ENCODE measurements around the gene GALNT17. TPM values are rescaled to one million over a fixed set of nuclear protein-coding genes. Genes with fewer than 3 reads are reported as not detected.

The GALNT17 gene
- total and polyA plus RNA-seq, 4 donors, result 1.3 to 22.4 (median 4.0) TPM

- H3K4me1 ChIP-seq (ENCODE audit: control insufficient read depth in 1 of 2, insufficient read depth in 2 of 2, low read length in 2 of 2), result no peaks in the 10 kb centered on the region
- H3K36me3 ChIP-seq (ENCODE audit: control insufficient read depth in 1 of 2, insufficient read depth in 2 of 2, low read length in 1 of 2), result no peaks in the 10 kb centered on the region
- H3K4me3 ChIP-seq (ENCODE audit: low read length in 2 of 2), result no peak overlapping the region
- no peaks in the 10 kb centered on the region for H3K9me3 ChIP-seq (ENCODE audit: control insufficient read depth, low read length)
- H3K27ac ChIP-seq (ENCODE audit: low read depth in 1 of 2, low read length in 2 of 2), result no peak overlapping the region
- H3K27me3 ChIP-seq (ENCODE audit: control insufficient read depth in 1 of 2, insufficient read depth in 2 of 2, low read length in 1 of 2), result no peaks in the 10 kb centered on the region
- intact Hi-C loops (cut with DNase I), result no loop called here
- no peak for ATAC-seq (ENCODE audit: low FRiP score)
- no peak for DNase-seq
- WGBS, 2 donors, result 72 to 89% methylated on average over 5 of the region's 5 CpGs
Measured at GRCh38 chr7:71349682-71350481, 217.9 kb downstream of the GALNT17 start.

GRCh38 chr7:71350680-71351079 lies 218.7 kb downstream of the GALNT17 start:
- intact Hi-C loops (cut with DNase I), result no loop called here
- H3K4me1 ChIP-seq (ENCODE audit: control insufficient read depth in 1 of 2, insufficient read depth in 2 of 2, low read length in 2 of 2), result no peaks in the 10 kb centered on the region
- H3K9me3 ChIP-seq (ENCODE audit: control insufficient read depth, low read length), result no peaks in the 10 kb centered on the region
- no peak for ATAC-seq (ENCODE audit: low FRiP score)
- DNase-seq, result no peak
- H3K27ac ChIP-seq (ENCODE audit: low read depth in 1 of 2, low read length in 2 of 2), result no peak overlapping the region
- no peaks in the 10 kb centered on the region for H3K27me3 ChIP-seq (ENCODE audit: control insufficient read depth in 1 of 2, insufficient read depth in 2 of 2, low read length in 1 of 2)
- 49 to 94% methylated on average over 2 of the region's 2 CpGs for WGBS, 2 donors
- no peaks in the 10 kb centered on the region for H3K36me3 ChIP-seq (ENCODE audit: control insufficient read depth in 1 of 2, insufficient read depth in 2 of 2, low read length in 1 of 2)
- H3K4me3 ChIP-seq (ENCODE audit: low read length in 2 of 2), result no peak overlapping the region

- Histone ChIP-seq H3K27ac (ENCODE audit: low read depth in 1 of 2, low read length in 2 of 2) (no peak overlapping the region), H3K27me3 (ENCODE audit: control insufficient read depth in 1 of 2, insufficient read depth in 2 of 2, low read length in 1 of 2) (no peaks in the 10 kb centered on the region), H3K9me3 (ENCODE audit: control insufficient read depth, low read length) (no peaks in the 10 kb centered on the region), H3K36me3 (ENCODE audit: control insufficient read depth in 1 of 2, insufficient read depth in 2 of 2, low read length in 1 of 2) (no peaks in the 10 kb centered on the region), H3K4me1 (ENCODE audit: control insufficient read depth in 1 of 2, insufficient read depth in 2 of 2, low read length in 2 of 2) (no peaks in the 10 kb centered on the region), H3K4me3 (ENCODE audit: low read length in 2 of 2) (no peak overlapping the region)
- intact Hi-C loops (cut with DNase I), result no loop called here
- no peak for ATAC-seq (ENCODE audit: low FRiP score)
- no peak for DNase-seq
Measured at GRCh38 chr7:71354716-71355115, 222.8 kb downstream of the GALNT17 start.

DNA sequence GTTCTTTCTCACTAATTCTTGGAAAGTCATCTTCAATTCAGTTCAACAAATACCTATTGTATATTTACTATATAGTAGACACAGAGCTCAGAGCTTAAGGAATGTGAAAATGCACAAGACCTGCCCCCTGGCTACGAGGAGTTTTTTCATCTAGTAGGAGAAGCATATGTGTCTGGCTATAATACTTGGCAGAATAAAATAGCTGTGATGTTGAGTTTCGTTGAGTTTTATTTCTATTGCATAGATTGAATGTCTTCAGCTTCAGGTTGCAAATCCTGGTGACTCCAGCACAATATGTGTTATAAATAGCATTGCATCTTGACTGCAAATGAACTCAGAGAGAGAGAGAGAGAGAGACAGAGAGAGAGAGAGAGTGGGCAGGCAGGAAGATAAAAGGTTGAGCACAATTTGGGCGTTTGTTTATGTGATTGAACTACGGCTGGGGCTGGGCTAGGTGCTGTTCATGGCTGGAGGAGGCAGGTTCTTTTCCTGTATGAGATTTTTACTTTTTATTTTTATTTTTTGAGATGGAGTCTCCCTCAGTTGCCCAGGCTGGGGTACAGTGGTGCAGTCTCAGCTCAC lies 229.6 kb downstream of the GALNT17 start:
- 70% methylated on average over 4 of the region's 4 CpGs for WGBS, 2 donors
- intact Hi-C loops (cut with DNase I), result no loop called here
- ATAC-seq (ENCODE audit: low FRiP score) (no peak), DNase-seq (no peak)
- no peaks in the 10 kb centered on the region for H3K9me3 ChIP-seq (ENCODE audit: control insufficient read depth, low read length)
- no peaks in the 10 kb centered on the region for H3K4me1 ChIP-seq (ENCODE audit: control insufficient read depth in 1 of 2, insufficient read depth in 2 of 2, low read length in 2 of 2)
- H3K27ac ChIP-seq (ENCODE audit: low read depth in 1 of 2, low read length in 2 of 2), result no peak overlapping the region
- no peaks in the 10 kb centered on the region for H3K36me3 ChIP-seq (ENCODE audit: control insufficient read depth in 1 of 2, insufficient read depth in 2 of 2, low read length in 1 of 2)
- no peak overlapping the region for H3K4me3 ChIP-seq (ENCODE audit: low read length in 2 of 2)
- no peaks in the 10 kb centered on the region for H3K27me3 ChIP-seq (ENCODE audit: control insufficient read depth in 1 of 2, insufficient read depth in 2 of 2, low read length in 1 of 2)

DNA sequence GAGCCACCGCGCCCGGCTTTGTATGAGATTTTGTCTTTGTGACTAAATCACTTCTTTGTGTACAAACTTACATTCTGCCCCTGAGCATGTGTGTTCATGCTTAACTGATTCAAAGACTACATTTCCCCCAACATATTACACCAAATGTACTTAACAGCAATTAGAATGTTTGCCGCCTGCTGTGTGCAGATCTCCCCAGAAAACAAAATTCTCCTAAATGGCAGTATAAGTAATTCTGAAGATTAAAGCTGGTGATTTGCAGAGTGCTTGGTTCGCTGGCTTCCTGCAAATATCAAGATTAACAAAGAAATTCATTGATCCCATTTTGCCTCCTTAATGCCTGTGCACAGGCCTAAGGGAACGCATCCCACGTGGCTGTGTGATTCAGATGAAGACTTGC lies 230.3 kb downstream of the GALNT17 start:
- H3K36me3 ChIP-seq (ENCODE audit: control insufficient read depth in 1 of 2, insufficient read depth in 2 of 2, low read length in 1 of 2), result no peaks in the 10 kb centered on the region
- no peaks in the 10 kb centered on the region for H3K9me3 ChIP-seq (ENCODE audit: control insufficient read depth, low read length)
- DNase-seq (no peak), ATAC-seq (ENCODE audit: low FRiP score) (no peak)
- no peak overlapping the region for H3K4me3 ChIP-seq (ENCODE audit: low read length in 2 of 2)
- WGBS, 2 donors, result 71 to 75% methylated on average over 7 of the region's 7 CpGs
- H3K4me1 ChIP-seq (ENCODE audit: control insufficient read depth in 1 of 2, insufficient read depth in 2 of 2, low read length in 2 of 2), result no peaks in the 10 kb centered on the region
- intact Hi-C loops (cut with DNase I), result no loop called here
- H3K27ac ChIP-seq (ENCODE audit: low read depth in 1 of 2, low read length in 2 of 2), result no peak overlapping the region
- H3K27me3 ChIP-seq (ENCODE audit: control insufficient read depth in 1 of 2, insufficient read depth in 2 of 2, low read length in 1 of 2), result no peaks in the 10 kb centered on the region

DNA sequence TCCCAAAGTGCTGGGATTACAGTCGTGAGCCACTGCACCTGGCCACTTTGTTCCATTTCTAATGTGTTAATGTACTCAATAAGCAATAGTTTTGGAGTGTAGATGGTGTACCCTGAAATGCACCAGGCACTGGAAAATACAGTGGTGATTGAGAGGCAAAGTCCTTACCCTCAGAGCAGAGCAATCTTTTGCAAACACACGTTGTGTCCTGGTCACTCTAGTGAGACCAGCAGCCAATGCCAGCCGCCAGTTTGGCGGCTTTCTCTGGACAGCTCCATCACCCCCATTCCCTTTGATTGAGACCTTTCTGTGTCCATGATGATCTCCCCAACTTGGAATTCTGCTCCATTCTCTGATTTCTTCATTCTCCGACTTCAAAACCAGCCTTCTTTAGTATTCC lies 231.3 kb downstream of the GALNT17 start:
- H3K36me3 ChIP-seq (ENCODE audit: control insufficient read depth in 1 of 2, insufficient read depth in 2 of 2, low read length in 1 of 2), result no peaks in the 10 kb centered on the region
- no peaks in the 10 kb centered on the region for H3K4me1 ChIP-seq (ENCODE audit: control insufficient read depth in 1 of 2, insufficient read depth in 2 of 2, low read length in 2 of 2)
- WGBS, 2 donors, result 90 to 94% methylated on average over 5 of the region's 5 CpGs
- intact Hi-C loops (cut with DNase I), result no loop called here
- H3K9me3 ChIP-seq (ENCODE audit: control insufficient read depth, low read length), result no peaks in the 10 kb centered on the region
- DNase-seq (no peak), ATAC-seq (ENCODE audit: low FRiP score) (no peak)
- no peaks in the 10 kb centered on the region for H3K27me3 ChIP-seq (ENCODE audit: control insufficient read depth in 1 of 2, insufficient read depth in 2 of 2, low read length in 1 of 2)
- no peak overlapping the region for H3K4me3 ChIP-seq (ENCODE audit: low read length in 2 of 2)
- no peak overlapping the region for H3K27ac ChIP-seq (ENCODE audit: low read depth in 1 of 2, low read length in 2 of 2)

GRCh38 chr7:71363627-71364026 lies 231.7 kb downstream of the GALNT17 start:
- H3K4me3 ChIP-seq (ENCODE audit: low read length in 2 of 2), result no peak overlapping the region
- H3K27ac ChIP-seq (ENCODE audit: low read depth in 1 of 2, low read length in 2 of 2), result no peak overlapping the region
- DNase-seq, result no peak
- intact Hi-C loops (cut with DNase I), result no loop called here
- no peak for ATAC-seq (ENCODE audit: low FRiP score)
- 97 to 100% methylated on average over 7 of the region's 7 CpGs for WGBS, 2 donors
- H3K27me3 ChIP-seq (ENCODE audit: control insufficient read depth in 1 of 2, insufficient read depth in 2 of 2, low read length in 1 of 2), result no peaks in the 10 kb centered on the region
- no peaks in the 10 kb centered on the region for H3K36me3 ChIP-seq (ENCODE audit: control insufficient read depth in 1 of 2, insufficient read depth in 2 of 2, low read length in 1 of 2)
- no peaks in the 10 kb centered on the region for H3K9me3 ChIP-seq (ENCODE audit: control insufficient read depth, low read length)
- H3K4me1 ChIP-seq (ENCODE audit: control insufficient read depth in 1 of 2, insufficient read depth in 2 of 2, low read length in 2 of 2), result no peaks in the 10 kb centered on the region

- intact Hi-C loops (cut with DNase I), result no loop called here
Measured at GRCh38 chr7:71364551-71364950, 232.6 kb downstream of the GALNT17 start.

GRCh38 chr7:71372991-71373390 lies 241.0 kb downstream of the GALNT17 start:
- Histone ChIP-seq H3K4me3 (ENCODE audit: low read length in 2 of 2) (no peak overlapping the region), H3K27me3 (ENCODE audit: control insufficient read depth in 1 of 2, insufficient read depth in 2 of 2, low read length in 1 of 2) (no peaks in the 10 kb centered on the region), H3K36me3 (ENCODE audit: control insufficient read depth in 1 of 2, insufficient read depth in 2 of 2, low read length in 1 of 2) (no peaks in the 10 kb centered on the region), H3K4me1 (ENCODE audit: control insufficient read depth in 1 of 2, insufficient read depth in 2 of 2, low read length in 2 of 2) (no peaks in the 10 kb centered on the region), H3K9me3 (ENCODE audit: control insufficient read depth, low read length) (no peaks in the 10 kb centered on the region), H3K27ac (ENCODE audit: low read depth in 1 of 2, low read length in 2 of 2) (no peak overlapping the region)
- intact Hi-C loops (cut with DNase I), result no loop called here
- ATAC-seq (ENCODE audit: low FRiP score), result no peak
- WGBS, 2 donors, result 87% methylated on average over 5 of the region's 5 CpGs
- DNase-seq, result no peak

More at GRCh38 chr7:71364551-71364950, 232.6 kb downstream of the GALNT17 start:
- Histone ChIP-seq H3K9me3 (ENCODE audit: control insufficient read depth, low read length) (no peaks in the 10 kb centered on the region), H3K4me1 (ENCODE audit: control insufficient read depth in 1 of 2, insufficient read depth in 2 of 2, low read length in 2 of 2) (no peaks in the 10 kb centered on the region), H3K27me3 (ENCODE audit: control insufficient read depth in 1 of 2, insufficient read depth in 2 of 2, low read length in 1 of 2) (no peaks in the 10 kb centered on the region), H3K36me3 (ENCODE audit: control insufficient read depth in 1 of 2, insufficient read depth in 2 of 2, low read length in 1 of 2) (no peaks in the 10 kb centered on the region), H3K27ac (ENCODE audit: low read depth in 1 of 2, low read length in 2 of 2) (no peak overlapping the region), H3K4me3 (ENCODE audit: low read length in 2 of 2) (no peak overlapping the region)
- WGBS, 2 donors, result 22 to 46% methylated on average over 2 of the region's 2 CpGs
- DNase-seq (no peak), ATAC-seq (ENCODE audit: low FRiP score) (no peak)
